GM21528 (cell line): ENCODE results near the gene PASK.
A peak's percentile ranks its signal among the peaks of the same experiment; 100 is the strongest.
"Not testable (repeated sequence)": the region's sequence is repeated elsewhere in the genome, so short reads cannot be mapped to it uniquely, and the experiment has no call there.

Source experiments
- ATAC-seq: cut with Tn5 transposase; IDR thresholded peaks from one replicate; pipeline ENCODE4 v1.9.1; 2021; ENCODE audit warnings: mild to moderate bottlenecking, moderate library complexity; ENCODE audit not compliant: unreplicated experiment, low FRiP score

The PASK gene

DNA sequence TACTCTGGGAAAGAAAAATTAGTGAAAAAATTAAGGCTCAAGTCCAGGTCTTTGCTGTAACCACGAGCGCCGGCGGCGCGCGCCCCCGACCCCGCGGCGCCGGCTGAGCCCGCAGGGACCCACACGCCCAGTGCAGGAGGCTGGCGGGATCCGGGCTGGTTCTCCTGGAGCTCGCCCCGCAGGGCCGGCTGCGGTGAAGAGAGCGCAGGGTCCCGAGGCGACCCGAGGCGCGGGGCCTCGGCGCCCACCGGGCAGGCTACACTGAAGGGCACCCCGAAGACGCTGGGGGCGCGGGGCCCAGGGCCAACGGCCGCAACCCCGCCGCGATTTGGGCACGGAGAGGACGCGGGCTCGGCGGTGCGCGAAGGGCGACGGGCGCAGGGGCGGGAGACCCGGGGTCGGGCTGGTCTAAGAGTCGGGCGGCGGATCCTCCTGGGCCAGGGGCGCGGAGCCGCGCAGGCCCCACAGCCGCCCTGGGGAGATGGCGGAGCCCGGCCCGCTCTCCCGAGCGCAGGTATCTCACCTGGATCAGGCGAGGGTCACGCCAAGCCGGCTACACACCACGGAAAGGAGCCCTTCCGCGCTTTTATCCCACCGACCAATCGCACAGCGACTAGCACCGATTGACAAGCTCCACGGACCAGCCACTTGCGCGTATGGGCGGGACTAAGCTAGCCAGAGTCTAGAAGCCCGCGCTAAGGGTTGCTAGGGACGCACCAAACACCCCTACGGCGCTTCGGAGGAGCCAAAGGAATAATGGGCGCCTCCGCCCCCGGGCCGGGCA lies at the start of gene PASK:
PASK (minus strand) TSS at position 582 of the 784 bp plus-strand sequence. CDS start 6,440 bp downstream, outside the sequence.
- peak; percentile 77 for ATAC-seq

GRCh38 chr2:241198381-241199279 lies 49.4 kb upstream of the PASK start:
- no peak for ATAC-seq

DNA sequence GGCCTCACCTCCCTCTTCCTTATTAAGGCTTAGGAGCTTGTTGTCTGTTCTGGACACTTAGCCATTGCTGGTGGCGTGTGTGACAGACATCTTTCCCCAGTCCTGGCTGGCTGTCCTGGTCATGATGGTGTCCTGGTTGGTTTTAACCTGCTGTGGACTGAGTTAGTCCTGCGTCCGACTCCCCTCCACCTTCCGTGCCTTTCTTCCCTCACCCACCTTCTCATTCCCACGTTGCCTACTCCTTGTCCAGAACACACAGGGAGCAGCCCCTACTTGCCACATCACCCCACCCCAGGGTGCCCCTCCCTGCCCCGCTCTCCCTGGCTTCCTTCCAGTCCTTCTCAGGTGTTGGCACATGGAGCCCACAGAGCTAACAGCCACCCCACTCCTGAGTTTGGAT lies 48.7 kb upstream of the PASK start:
- no peak for ATAC-seq

DNA sequence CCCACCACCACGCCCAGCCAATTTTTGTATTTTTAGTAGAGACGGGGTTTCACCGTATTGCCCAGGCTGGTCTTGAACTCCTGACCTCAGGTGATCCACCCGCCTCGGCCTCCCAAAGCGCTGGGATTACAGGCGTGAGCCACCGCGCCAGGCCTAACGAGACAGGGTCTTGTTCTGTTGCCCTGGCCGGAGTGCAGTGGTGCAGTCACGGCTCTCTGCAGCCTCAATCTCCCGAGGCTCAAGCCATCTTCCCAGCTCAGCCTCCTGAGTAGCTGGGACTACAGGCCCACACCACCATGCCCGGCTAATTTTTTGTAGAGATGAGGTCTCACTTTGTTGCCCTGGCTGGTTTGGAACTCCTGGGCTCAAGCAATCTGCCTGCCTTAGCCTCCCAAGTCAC lies 48.0 kb upstream of the PASK start:
- ATAC-seq = not testable (repeated sequence)

DNA sequence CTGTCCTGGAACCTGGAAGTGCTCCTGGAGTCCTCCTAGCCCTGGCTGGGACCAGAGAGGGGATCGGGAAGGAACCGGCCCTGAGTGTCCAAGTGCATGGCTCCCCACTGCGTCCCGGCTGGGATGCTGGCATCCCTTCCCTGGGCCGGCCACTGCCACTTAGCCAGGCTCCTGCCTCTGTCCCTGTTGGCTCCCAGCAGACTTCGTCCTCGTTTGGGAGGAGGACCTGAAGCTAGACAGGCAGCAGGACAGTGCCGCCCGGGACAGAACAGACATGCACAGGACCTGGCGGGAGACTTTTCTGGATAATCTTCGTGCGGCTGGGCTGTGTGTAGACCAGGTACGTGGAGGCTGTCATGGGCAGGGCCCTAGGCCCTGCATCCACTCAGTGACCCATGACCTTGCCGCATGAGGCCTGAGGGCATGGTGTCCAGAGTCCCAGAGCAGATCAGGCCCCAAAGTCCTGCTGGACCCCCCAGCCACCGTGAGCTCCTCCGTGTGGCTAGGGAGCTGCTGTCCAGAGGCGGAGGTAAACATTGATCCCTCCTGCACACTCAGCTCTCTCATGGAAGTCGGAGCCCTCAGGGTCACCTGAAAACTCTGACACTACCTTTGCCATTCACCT lies 46.3 kb upstream of the PASK start:
- no peak for ATAC-seq

DNA sequence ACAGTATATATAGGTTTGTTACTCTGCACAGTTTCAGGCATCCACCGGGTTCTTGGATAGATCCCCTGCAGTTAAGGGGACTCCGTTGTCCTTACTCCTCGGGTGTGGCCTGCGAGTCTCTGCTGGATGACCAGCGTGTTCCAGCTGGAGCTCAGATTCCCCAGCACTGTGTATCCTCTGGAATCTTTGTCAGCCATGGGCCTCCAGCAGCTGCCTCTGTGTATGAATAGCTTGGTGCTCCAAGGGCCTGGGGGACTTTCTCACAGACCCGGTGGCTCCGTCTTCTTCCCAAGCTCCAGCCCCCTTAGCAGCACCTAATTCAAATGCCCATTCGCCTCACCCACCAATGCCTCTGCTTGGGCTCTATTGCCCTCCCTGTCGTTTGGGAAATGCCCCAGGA lies 45.5 kb upstream of the PASK start:
- no peak for ATAC-seq

DNA sequence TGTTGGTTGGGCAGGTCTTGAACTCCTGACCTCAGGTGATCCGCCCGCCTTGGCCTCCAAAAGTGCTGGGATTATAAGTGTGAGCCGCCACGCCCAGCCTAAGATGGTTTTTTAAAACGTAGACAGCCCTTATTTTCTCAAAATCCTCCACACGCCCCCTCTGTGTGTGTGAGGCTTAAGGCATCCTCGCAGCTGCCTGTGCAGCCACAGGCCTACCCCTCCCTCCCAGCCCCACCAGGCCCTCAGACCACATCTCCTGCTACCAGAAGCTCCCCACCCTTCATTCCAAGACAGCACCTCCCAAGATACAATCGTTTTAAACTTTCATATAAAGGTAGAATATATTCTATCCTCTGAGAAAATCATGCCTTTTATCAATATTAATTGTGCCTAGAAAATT lies 44.0 kb upstream of the PASK start:
- no peak for ATAC-seq

- ATAC-seq = no peak
Measured at GRCh38 chr2:241191081-241191480, 41.8 kb upstream of the PASK start.

- no peak for ATAC-seq
Measured at GRCh38 chr2:241190291-241190981, 41.2 kb upstream of the PASK start.

DNA sequence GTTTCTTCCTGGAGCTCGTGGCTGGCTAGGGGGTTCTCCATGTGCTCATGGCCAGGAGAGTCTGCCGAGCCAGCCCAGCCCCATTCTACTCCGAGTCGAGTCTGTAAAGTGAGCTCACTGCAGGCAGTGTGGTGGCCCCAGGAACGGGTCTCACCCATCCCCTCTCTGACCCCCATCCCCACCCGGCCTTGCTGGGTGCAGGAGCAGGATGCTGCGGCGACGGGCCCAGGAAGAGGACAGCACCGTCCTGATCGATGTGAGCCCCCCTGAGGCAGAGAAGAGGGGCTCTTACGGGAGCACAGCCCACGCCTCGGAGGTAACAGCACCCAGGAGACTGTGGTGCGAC lies 40.6 kb upstream of the PASK start:
- ATAC-seq = no peak

- ATAC-seq = no peak
Measured at GRCh38 chr2:241189093-241189855, 40.0 kb upstream of the PASK start.

DNA sequence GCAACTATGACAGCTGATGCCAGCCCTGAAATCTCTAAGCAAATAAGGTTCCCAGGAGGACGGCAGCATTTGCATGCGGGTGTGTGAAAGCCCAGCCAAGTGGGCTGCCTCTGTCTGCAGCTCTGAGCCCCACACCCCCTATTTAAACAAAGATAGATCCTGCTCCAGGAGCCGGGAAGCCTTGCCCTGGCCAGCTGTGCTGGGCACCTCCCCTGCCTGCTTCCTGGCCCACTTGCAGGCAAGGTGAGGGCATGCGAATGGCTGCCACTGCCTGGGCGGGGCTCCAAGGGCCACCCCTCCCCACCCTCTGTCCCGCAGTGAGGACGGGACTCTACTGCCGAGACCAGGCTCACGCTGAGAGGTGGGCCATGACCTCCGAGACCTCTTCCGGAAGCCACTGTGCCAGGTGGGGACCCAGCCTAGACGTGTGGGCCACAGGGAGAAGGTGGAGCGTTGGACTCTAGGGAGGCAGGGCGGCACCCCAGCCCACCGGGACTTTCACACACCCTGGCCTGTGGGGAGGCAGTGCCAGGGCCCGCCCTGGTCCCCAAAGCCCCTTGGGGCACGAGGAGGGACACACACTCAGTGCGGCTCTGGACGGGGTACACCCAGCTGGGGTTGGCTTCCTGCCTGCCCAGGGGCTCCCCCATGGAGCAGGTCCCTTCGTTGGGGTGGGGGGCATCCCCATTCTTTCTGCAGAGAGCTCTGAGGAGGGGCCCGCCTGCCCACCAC lies 39.3 kb upstream of the PASK start, which contains the start of gene ANO7:
ANO7 (plus strand) TSS at position 317 of the 732 bp plus-strand sequence. CDS start 1,387 bp downstream, outside the sequence.
- ATAC-seq = no peak

GRCh38 chr2:241187918-241188234 lies 38.6 kb upstream of the PASK start:
- no peak for ATAC-seq

DNA sequence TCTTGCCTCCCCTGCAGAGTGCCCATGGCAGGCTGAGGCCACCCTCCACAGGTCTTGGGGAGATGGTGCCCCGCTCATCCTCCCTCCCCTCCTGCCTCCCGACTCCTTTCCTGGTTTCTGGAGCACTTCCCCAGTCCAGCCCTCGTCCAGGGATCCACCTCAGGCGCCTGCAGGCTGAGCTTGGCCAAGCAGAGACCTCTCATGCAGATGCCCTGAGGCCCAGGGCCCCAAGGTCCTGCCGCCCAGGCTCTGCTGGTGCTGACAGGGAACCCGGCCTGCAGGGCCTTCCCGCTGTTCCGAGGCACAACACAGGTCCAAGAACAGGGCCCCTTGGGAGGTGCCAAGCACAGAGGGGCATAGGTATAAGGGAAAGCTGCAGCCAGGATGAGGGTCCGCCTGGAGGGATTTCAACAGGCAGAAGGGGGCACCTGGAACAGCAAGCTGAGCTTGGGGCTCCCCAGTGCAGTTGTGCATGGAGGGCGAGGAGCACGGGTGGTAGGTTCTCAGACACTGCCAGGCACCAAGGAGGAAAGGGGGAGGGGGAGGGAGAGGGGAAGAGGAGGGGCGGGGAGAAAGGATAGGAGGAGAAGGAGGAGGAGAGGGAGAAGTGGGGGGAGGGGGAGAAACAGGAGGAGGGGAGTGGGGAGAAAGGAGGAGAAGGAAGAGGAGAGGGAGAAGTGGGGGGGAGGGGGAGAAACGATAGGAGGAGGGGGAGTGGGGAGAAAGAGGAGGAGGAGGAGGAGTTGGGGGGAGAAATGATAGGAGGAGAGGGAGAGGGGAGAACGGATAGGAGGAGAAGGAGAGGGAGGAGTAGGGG lies 38.0 kb upstream of the PASK start:
- ATAC-seq = no peak

GRCh38 chr2:241185961-241186360 lies 36.7 kb upstream of the PASK start:
- no peak for ATAC-seq

GRCh38 chr2:241184901-241185300 lies 35.6 kb upstream of the PASK start:
- no peak for ATAC-seq

DNA sequence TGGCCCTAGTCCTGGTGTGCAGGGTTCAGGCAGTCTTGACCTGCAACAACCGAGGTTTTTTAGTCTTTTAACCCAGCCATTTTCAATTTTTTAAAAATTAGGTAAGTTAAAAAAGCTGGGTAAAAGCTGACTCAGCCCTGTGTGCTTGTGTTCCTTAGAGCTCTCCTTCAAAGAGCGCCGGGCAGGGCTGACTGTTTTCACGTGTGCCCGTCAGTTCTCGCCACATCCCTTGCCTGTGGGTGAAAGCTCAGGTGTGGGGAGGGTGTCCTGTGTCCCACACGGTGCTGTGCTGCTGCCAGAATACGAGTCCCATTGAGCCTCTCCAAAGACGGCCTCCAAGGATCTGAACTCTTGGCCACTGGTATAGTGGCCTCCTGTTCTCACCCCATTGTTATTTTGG lies 33.9 kb upstream of the PASK start:
- no peak for ATAC-seq

GRCh38 chr2:241182531-241183133 lies 33.4 kb upstream of the PASK start:
- no peak for ATAC-seq
